Measurements from ENCODE around the gene EPB41L4A.

- TF ChIP-seq CTCF (IDR thresholded peaks at IDR 0.05; ENCODE audit: low read length), result no peak
- TF ChIP-seq EZH2 (optimal IDR thresholded peaks at IDR 0.05; ENCODE audit: low read depth, low read length), result no peak
Observed at GRCh38 chr5:112208699-112209615, 210.1 kb downstream of the EPB41L4A start.
